T1000 (cell line): ENCODE results near the gene LY6G6D.
A peak's percentile ranks its signal among the peaks of the same experiment; 100 is the strongest.

Experiments
- DNase-seq: peaks from one replicate; lab custom pipeline; 2025; ENCODE audit warnings: mixed read lengths; lab: John Stamatoyannopoulos, UW

Gene LY6G6D

GRCh38 chr6:31736768-31737314 is 21.7 kb downstream of the LY6G6D start:
- DNase-seq = no peak

GRCh38 chr6:31737315-31737990 is 22.3 kb downstream of the LY6G6D start:
- no peak for DNase-seq

GRCh38 chr6:31737991-31738979 is 23.1 kb downstream of the LY6G6D start:
- no peak for DNase-seq

- DNase-seq = peak; percentile 98
These were observed 24.7 kb downstream of the LY6G6D start, which contains the start of gene MSH5 for GRCh38 chr6:31739639-31740396. MSH5 (plus strand) TSS chr6:31740005; CDS start chr6:31740467, 462 bp downstream.

- DNase-seq = no peak
These were observed 25.5 kb downstream of the LY6G6D start for GRCh38 chr6:31740397-31741223.

- no peak for DNase-seq
These were observed 26.7 kb downstream of the LY6G6D start for GRCh38 chr6:31741815-31742214.

GRCh38 chr6:31742894-31743293 is 27.7 kb downstream of the LY6G6D start:
- no peak for DNase-seq

GRCh38 chr6:31744422-31744821 is 29.3 kb downstream of the LY6G6D start:
- no peak for DNase-seq

- DNase-seq = no peak
These were observed 34.3 kb downstream of the LY6G6D start for GRCh38 chr6:31749301-31750036.

- DNase-seq = no peak
These were observed 35.4 kb downstream of the LY6G6D start for GRCh38 chr6:31750411-31751022.

GRCh38 chr6:31752739-31753319 is 37.7 kb downstream of the LY6G6D start:
- no peak for DNase-seq

GRCh38 chr6:31758281-31758680 is 43.1 kb downstream of the LY6G6D start:
- no peak for DNase-seq

GRCh38 chr6:31760790-31761189 is 45.6 kb downstream of the LY6G6D start:
- no peak for DNase-seq

GRCh38 chr6:31761343-31761742 is 46.2 kb downstream of the LY6G6D start:
- no peak for DNase-seq

GRCh38 chr6:31762356-31762755 is 47.2 kb downstream of the LY6G6D start, which contains the start of gene SAPCD1:
SAPCD1 (plus strand) TSS chr6:31762656; CDS start chr6:31763055, 399 bp downstream.
- no peak for DNase-seq

- no peak for DNase-seq
These were observed 47.9 kb downstream of the LY6G6D start for GRCh38 chr6:31762878-31763618.

GRCh38 chr6:31763619-31763940 is 48.4 kb downstream of the LY6G6D start:
- no peak for DNase-seq

GRCh38 chr6:31764198-31764597 is 49.0 kb downstream of the LY6G6D start:
- no peak for DNase-seq

GRCh38 chr6:31765559-31765909 is 50.4 kb downstream of the LY6G6D start:
- no peak for DNase-seq
